GM12878 (cell line): ENCODE results near the gene MYH7. TPM values are rescaled to one million over a fixed set of nuclear protein-coding genes. Genes with fewer than 3 reads are reported as not detected.
A peak's percentile ranks its signal among the peaks of the same experiment; 100 is the strongest.
"Not testable (repeated sequence)": the region's sequence is repeated elsewhere in the genome, so short reads cannot be mapped to it uniquely, and the experiment has no call there.

ENCODE experiments used
- ATAC-seq: fragments of 200-7000 bp; cut with Tn5 transposase; 3 replicates; pipeline ENCODE4 v1.9.1; 2020; ENCODE audit warnings: mild to moderate bottlenecking, moderate library complexity
- BruUV-seq: library from RNA; stranded (reverse); fragments of 400-500 nt; replicated peaks from 2 replicates; lab custom pipeline; 2021; lab: Mats Ljungman, UMichigan
- CTCF ChIA-PET: fragments of 300-600 bp; sonication (Branson Sonifier 250); formaldehyde crosslinking; extraction: SDS; loops from one replicate; lab custom pipeline; 2021; ENCODE audit warnings: inconsistent platforms; lab: Yijun Ruan, JAX
- POLR2A ChIA-PET: fragments of 350-600 bp; formaldehyde crosslinking; extraction: SDS; loops from one replicate; lab custom pipeline; 2021; ENCODE audit warnings: inconsistent platforms; lab: Charles Lee
- RAD21 ChIA-PET: fragments of 300-600 bp; sonication (Branson Sonifier 250); formaldehyde crosslinking; loops from one replicate; lab custom pipeline; 2023; ENCODE audit warnings: antibody characterized with exemption; ENCODE audit not compliant: unreplicated experiment; lab: Charles Lee
- SMC1A ChIA-PET: fragments of 300-600 bp; sonication (Branson Sonifier 250); formaldehyde crosslinking; loops from one replicate; lab custom pipeline; 2023; ENCODE audit not compliant: unreplicated experiment, uncharacterized antibody; lab: Charles Lee
- DNase-seq: peaks from one replicate; pipeline ENCODE4 v3.0.0-alpha.2; 2011; ENCODE audit warnings: low read depth, low spot score
- FAIRE-seq: peaks from 3 replicates; lab custom pipeline; 2011; peaks lifted over from hg19 to GRCh38; lab: Jason Lieb, UNC
- H2AFZ ChIP-seq: 2 replicates; pipeline ENCODE4 v1.6.0; 2011; ENCODE audit warnings: low read depth, low read length, control low read depth; ENCODE audit not compliant: control insufficient read depth
- H3K27ac ChIP-seq: 2 replicates; pipeline ENCODE4 v1.5.1; 2011; ENCODE audit warnings: control low read depth; ENCODE audit not compliant: control insufficient read depth, insufficient read depth
- H3K27me3 ChIP-seq, 2 experiments: replicated peaks in 1 of 2; 2 replicates each; pipeline versions ENCODE4 v1.6.0 to v1.6.1; 2011; ENCODE audit warnings: low read length in 1 of 2; ENCODE audit not compliant: control insufficient read depth in 2 of 2, insufficient read depth in 2 of 2
- H3K36me3 ChIP-seq, 2 experiments: 2 replicates each; pipeline ENCODE4 v1.5.1; 2011; ENCODE audit warnings: low read length in 1 of 2; ENCODE audit not compliant: control insufficient read depth in 2 of 2, insufficient read depth in 2 of 2
- H3K4me1 ChIP-seq: 2 replicates; pipeline ENCODE4 v1.6.1; 2011; ENCODE audit warnings: mild to moderate bottlenecking, low read length, moderate library complexity, mixed read lengths; ENCODE audit not compliant: control insufficient read depth, insufficient read depth
- H3K4me2 ChIP-seq: 2 replicates; pipeline ENCODE4 v1.6.0; 2011; ENCODE audit warnings: control low read depth; ENCODE audit not compliant: control insufficient read depth, insufficient read depth
- H3K4me3 ChIP-seq: fragments of 200-600 bp; sonication (generic); 2 replicates; pipeline ENCODE4 v1.5.1; 2016
- H3K79me2 ChIP-seq: 2 replicates; pipeline ENCODE4 v1.6.0; 2011; ENCODE audit warnings: low read length; ENCODE audit not compliant: control insufficient read depth, insufficient read depth
- H3K9ac ChIP-seq: 2 replicates; pipeline ENCODE4 v1.8.0; 2011; ENCODE audit warnings: low read length, control low read depth, mixed read lengths; ENCODE audit not compliant: control insufficient read depth, insufficient read depth
- H3K9me3 ChIP-seq: replicated peaks from 3 replicates; pipeline ENCODE4 v1.5.1; 2011; ENCODE audit warnings: mild to moderate bottlenecking, low read length; ENCODE audit not compliant: control insufficient read depth, insufficient read depth
- H4K20me1 ChIP-seq: 2 replicates; pipeline ENCODE4 v1.6.0; 2011; ENCODE audit not compliant: control insufficient read depth, insufficient read depth
- CHD4 ChIP-seq: fragments of 200-600 bp; sonication (generic); IDR thresholded peaks from 2 replicates; pipeline ENCODE4 v1.6.1; 2016; ENCODE audit warnings: mild to moderate bottlenecking
- KAT2A ChIP-seq: conservative IDR thresholded peaks from 2 replicates; pipeline ENCODE4 v1.6.1; 2011; ENCODE audit warnings: low read depth, low read length; ENCODE audit not compliant: control insufficient read depth
- NFXL1 ChIP-seq: fragments of 450-650 bp; IDR thresholded peaks from 2 replicates; pipeline ENCODE4 v1.6.1; 2017; ENCODE audit warnings: antibody characterized with exemption, mild to moderate bottlenecking, borderline replicate concordance
- NFYA ChIP-seq: IDR thresholded peaks from 2 replicates; pipeline ENCODE4 v1.6.1; 2011; ENCODE audit warnings: low read depth, mild to moderate bottlenecking, low read length, improper control_type of control experiment, borderline replicate concordance
- RCOR1 ChIP-seq: conservative IDR thresholded peaks from 2 replicates; pipeline ENCODE4 v1.6.1; 2012; ENCODE audit warnings: low read depth, low read length, improper control_type of control experiment
- RUNX3 ChIP-seq: IDR thresholded peaks from 2 replicates; pipeline ENCODE4 v1.6.1; 2012; ENCODE audit warnings: low read length, inconsistent platforms
- WGBS: methylation state at CpG from one replicate; pipeline ENCODE4 v1.1.6; 2016; ENCODE audit warnings: low lambda C conversion rate; ENCODE audit not compliant: insufficient replicate concordance, insufficient coverage; ENCODE audit errors: missing lambda C conversion rate; 5-methylcytosine and 5-hydroxymethylcytosine counted together
- in situ Hi-C: fragments of 300-500 bp; cut with MboI; formaldehyde crosslinking; loops from 9 replicates; pipeline ENCODE4 v1.14.3; 2018; ENCODE audit warnings: mixed read lengths
- intact Hi-C: fragments of 100-400 bp; cut with micrococcal nuclease; formaldehyde crosslinking; loops from one replicate; pipeline ENCODE4 v1.14.2; 2022; ENCODE audit not compliant: unreplicated experiment
- polyA plus RNA-seq, 11 experiments: library from polyadenylated mRNA; depleted of rRNA in 4 of 11; unstranded in 6 of 11; stranded (reverse) in 5 of 11; fragments of >200 nt; fragmentation: Nextera tagmentation in 4 of 11; fragmentation: Illumina TruSeq in 1 of 11; extraction: Ambion mirVana in 4 of 11; extraction: Trizol in 1 of 11; gene quantifications; 1 replicate in 1 of 11; 2 replicates in 10 of 11; pipeline versions ENCODE4 v1.2.1 to v1.2.3, GENCODE V29; 2011 to 2016; ENCODE audit warnings: inconsistent platforms in 2 of 11, missing spikeins in 2 of 11, low read depth in 1 of 11
- total RNA-seq, 4 experiments: library from RNA; depleted of rRNA in 3 of 4; stranded (reverse); fragments of >200 nt in 3 of 4; fragmentation: Illumina TruSeq in 1 of 4; extraction: Trizol in 1 of 4; gene quantifications; 2 replicates each; pipeline versions ENCODE4 v1.2.1 to v1.2.3, GENCODE V29; 2013 to 2021
- TF ChIP-seq, protein P1 (sequence below): fragments of 450-650 bp; IDR thresholded peaks from 2 replicates; pipeline ENCODE4 v1.6.1; 2016; ENCODE audit warnings: mild to moderate bottlenecking
- TF ChIP-seq, protein P2 (sequence below): fragments of 450-650 bp; IDR thresholded peaks from 2 replicates; pipeline ENCODE4 v1.6.1; 2017; ENCODE audit warnings: borderline replicate concordance
- TF ChIP-seq, protein P3 (sequence below): fragments of 150-350 bp; IDR thresholded peaks from 2 replicates; pipeline ENCODE4 v1.6.1; 2014; ENCODE audit warnings: mild to moderate bottlenecking, low read depth, low read length
- TF ChIP-seq, protein P4 (sequence below): IDR thresholded peaks from 2 replicates; pipeline ENCODE4 v1.6.1; 2012; ENCODE audit warnings: low read depth, low read length, improper control_type of control experiment

The MYH7 gene
- total and polyA plus RNA-seq, 10 of the 15 experiments (the other 5 are each of a cell fraction or from before 2014, with no cell fraction given) = 0.04 to 0.10 (median 0.05) TPM; not detected in 4

DNA sequence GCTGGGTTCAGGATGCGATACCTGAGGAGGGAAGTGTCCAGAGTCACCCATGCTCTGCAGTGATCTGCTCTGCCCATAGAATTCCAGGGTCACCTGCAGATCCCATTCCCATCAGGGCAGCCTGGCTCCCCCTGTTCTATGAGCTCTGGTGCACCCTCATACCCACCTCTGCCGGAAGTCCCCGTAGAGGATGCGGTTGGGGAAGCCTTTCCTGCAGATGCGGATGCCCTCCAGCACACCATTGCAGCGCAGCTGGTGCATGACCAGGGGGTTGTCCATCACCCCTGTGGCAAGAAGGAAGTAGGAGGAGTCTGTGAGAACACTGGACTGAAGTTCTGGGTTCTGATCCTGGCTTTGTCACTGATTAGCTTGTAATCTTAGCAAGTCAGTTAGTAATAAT lies 9.7 kb downstream of the MYH7 start:
- H3K4me2 ChIP-seq, H3K9me3 ChIP-seq, intact Hi-C loops, H3K4me3 ChIP-seq, H2AFZ ChIP-seq, in situ Hi-C loops, FAIRE-seq, POLR2A ChIA-PET, H3K79me2 ChIP-seq, H3K27me3 ChIP-seq, SMC1A ChIA-PET, CTCF ChIA-PET, RAD21 ChIA-PET, DNase-seq, H3K9ac ChIP-seq, H3K4me1 ChIP-seq, H3K36me3 ChIP-seq, H3K27ac ChIP-seq, H4K20me1 ChIP-seq, BruUV-seq: not testable (repeated sequence)
- WGBS = 10% methylated on average over 6 of the region's 6 CpGs
- peak; percentile 51 for ATAC-seq
- TF ChIP-seq, protein P1, sequence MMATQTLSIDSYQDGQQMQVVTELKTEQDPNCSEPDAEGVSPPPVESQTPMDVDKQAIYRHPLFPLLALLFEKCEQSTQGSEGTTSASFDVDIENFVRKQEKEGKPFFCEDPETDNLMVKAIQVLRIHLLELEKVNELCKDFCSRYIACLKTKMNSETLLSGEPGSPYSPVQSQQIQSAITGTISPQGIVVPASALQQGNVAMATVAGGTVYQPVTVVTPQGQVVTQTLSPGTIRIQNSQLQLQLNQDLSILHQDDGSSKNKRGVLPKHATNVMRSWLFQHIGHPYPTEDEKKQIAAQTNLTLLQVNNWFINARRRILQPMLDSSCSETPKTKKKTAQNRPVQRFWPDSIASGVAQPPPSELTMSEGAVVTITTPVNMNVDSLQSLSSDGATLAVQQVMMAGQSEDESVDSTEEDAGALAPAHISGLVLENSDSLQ = 0 out of 2 replicates have a peak, but pooled peaks have one; percentile 36

DNA sequence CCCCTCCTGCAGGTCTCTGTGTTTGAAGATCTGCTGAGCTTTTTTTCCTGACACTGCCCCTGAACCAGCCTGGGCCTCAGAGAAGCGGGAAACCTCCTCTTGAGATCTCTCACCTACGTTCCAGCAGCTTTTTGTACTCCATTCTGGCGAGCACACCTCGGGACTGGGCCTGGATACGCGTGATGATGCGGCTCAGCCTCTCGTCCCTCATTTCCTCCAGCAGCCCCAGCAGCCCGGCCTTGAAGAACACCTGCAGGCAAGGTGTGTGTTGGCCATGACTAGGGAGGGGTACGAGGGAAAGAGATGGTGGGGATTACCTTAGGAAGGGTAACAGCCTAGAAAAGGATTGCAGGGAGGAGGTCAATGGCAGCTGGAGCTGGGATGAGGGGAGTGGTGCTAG lies 10.3 kb downstream of the MYH7 start:
- no peak overlapping the region for H3K4me2 ChIP-seq
- SMC1A ChIA-PET = no interaction called here
- no peak overlapping the region for H3K4me3 ChIP-seq
- H3K9ac ChIP-seq = no peak overlapping the region
- H4K20me1 ChIP-seq = no peaks in the 10 kb centered on the region
- CTCF ChIA-PET = interaction anchor here (1.2 kb wide), 1 partner anchor 22 kb away, joined by 3 read pairs; no protein-coding TSS in a partner anchor
- BruUV-seq = no TSS peak
- RAD21 ChIA-PET = no interaction called here
- no peak overlapping the region for H2AFZ ChIP-seq
- ATAC-seq (no peak), DNase-seq (no peak), FAIRE-seq (no peak)
- WGBS = 59% methylated on average over 10 of the region's 10 CpGs
- in situ Hi-C loops (no loop called here), intact Hi-C loops (no loop called here)
- no peaks in the 10 kb centered on the region for H3K4me1 ChIP-seq
- no peak overlapping the region for H3K27ac ChIP-seq
- no peaks in the 10 kb centered on the region for H3K79me2 ChIP-seq
- POLR2A ChIA-PET = no interaction called here
- no peaks in the 10 kb centered on the region; a peak in 1 of 4 replicates for H3K36me3 ChIP-seq
- H3K9me3 ChIP-seq = no peaks in the 10 kb centered on the region
- H3K27me3 ChIP-seq = no peaks in the 10 kb centered on the region; a peak in 1 of 4 replicates
- no peak for TF ChIP-seq RCOR1
- TF ChIP-seq, protein P2, sequence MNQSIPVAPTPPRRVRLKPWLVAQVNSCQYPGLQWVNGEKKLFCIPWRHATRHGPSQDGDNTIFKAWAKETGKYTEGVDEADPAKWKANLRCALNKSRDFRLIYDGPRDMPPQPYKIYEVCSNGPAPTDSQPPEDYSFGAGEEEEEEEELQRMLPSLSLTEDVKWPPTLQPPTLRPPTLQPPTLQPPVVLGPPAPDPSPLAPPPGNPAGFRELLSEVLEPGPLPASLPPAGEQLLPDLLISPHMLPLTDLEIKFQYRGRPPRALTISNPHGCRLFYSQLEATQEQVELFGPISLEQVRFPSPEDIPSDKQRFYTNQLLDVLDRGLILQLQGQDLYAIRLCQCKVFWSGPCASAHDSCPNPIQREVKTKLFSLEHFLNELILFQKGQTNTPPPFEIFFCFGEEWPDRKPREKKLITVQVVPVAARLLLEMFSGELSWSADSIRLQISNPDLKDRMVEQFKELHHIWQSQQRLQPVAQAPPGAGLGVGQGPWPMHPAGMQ = no peak
- no peak for TF ChIP-seq KAT2A
- no peak for TF ChIP-seq NFXL1
- TF ChIP-seq NFYA = no peak
- TF ChIP-seq CHD4 = no peak
- TF ChIP-seq, protein P3, sequence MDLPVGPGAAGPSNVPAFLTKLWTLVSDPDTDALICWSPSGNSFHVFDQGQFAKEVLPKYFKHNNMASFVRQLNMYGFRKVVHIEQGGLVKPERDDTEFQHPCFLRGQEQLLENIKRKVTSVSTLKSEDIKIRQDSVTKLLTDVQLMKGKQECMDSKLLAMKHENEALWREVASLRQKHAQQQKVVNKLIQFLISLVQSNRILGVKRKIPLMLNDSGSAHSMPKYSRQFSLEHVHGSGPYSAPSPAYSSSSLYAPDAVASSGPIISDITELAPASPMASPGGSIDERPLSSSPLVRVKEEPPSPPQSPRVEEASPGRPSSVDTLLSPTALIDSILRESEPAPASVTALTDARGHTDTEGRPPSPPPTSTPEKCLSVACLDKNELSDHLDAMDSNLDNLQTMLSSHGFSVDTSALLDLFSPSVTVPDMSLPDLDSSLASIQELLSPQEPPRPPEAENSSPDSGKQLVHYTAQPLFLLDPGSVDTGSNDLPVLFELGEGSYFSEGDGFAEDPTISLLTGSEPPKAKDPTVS = no peak
- TF ChIP-seq, protein P4, sequence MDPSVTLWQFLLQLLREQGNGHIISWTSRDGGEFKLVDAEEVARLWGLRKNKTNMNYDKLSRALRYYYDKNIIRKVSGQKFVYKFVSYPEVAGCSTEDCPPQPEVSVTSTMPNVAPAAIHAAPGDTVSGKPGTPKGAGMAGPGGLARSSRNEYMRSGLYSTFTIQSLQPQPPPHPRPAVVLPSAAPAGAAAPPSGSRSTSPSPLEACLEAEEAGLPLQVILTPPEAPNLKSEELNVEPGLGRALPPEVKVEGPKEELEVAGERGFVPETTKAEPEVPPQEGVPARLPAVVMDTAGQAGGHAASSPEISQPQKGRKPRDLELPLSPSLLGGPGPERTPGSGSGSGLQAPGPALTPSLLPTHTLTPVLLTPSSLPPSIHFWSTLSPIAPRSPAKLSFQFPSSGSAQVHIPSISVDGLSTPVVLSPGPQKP = no peak
- TF ChIP-seq RUNX3 = no peak
